K562 (cell line): Measurements from ENCODE around the gene FOLR2. TPM values are rescaled to one million over a fixed set of nuclear protein-coding genes. Genes with fewer than 3 reads are reported as not detected.

Experiments used
- FOXK2 ChIP-seq, 2 experiments: fragments of 450-650 bp; IDR thresholded peaks in 1 of 2; conservative IDR thresholded peaks in 1 of 2; 2 replicates each; pipeline ENCODE4 v1.6.1; 2016; ENCODE audit warnings: low read depth in 2 of 2, mild to moderate bottlenecking in 1 of 2
- GATAD2B ChIP-seq: fragments of 450-650 bp; IDR thresholded peaks from 2 replicates; pipeline ENCODE4 v1.6.1; 2017; ENCODE audit warnings: mild to moderate bottlenecking, borderline replicate concordance
- KDM1A ChIP-seq, 2 experiments: fragments of 450-650 bp; IDR thresholded peaks; 2 replicates each; pipeline ENCODE4 v1.6.1; 2016; ENCODE audit warnings: mild to moderate bottlenecking in 2 of 2
- MCM2 ChIP-seq: fragments of 450-650 bp; IDR thresholded peaks from 2 replicates; pipeline ENCODE4 v1.6.1; 2017; ENCODE audit warnings: low read depth, mild to moderate bottlenecking
- NCOA6 ChIP-seq: fragments of 450-650 bp; IDR thresholded peaks from 2 replicates; pipeline ENCODE4 v1.6.1; 2017; ENCODE audit warnings: mild to moderate bottlenecking
- NFIC ChIP-seq: fragments of 450-650 bp; IDR thresholded peaks from 2 replicates; pipeline ENCODE4 v1.6.1; 2017; ENCODE audit warnings: mild to moderate bottlenecking, inconsistent platforms
- RBM22 ChIP-seq: fragments of 200-400 bp; formaldehyde crosslinking; IDR thresholded peaks from 2 replicates; pipeline ENCODE4 v1.6.1; 2018; ENCODE audit warnings: low read length, low read depth; ENCODE audit not compliant: poor library complexity, severe bottlenecking
- RCOR1 ChIP-seq, 2 experiments: IDR thresholded peaks; 2 replicates each; pipeline ENCODE4 v1.6.1; 2012; ENCODE audit warnings: low read depth in 2 of 2, low read length in 2 of 2, borderline replicate concordance in 1 of 2, improper control_type of control experiment in 1 of 2
- RREB1 ChIP-seq: fragments of 250-450 bp; sonication (Bioruptor Pico); IDR thresholded peaks from 2 replicates; pipeline ENCODE4 v1.4.0; 2020
- RUNX1 ChIP-seq: sonication (generic); IDR thresholded peaks from 2 replicates; pipeline ENCODE4 v1.6.1; 2016; ENCODE audit warnings: antibody characterized with exemption, low read depth
- TOE1 ChIP-seq, 2 experiments: fragments of 450-650 bp in 1 of 2; sonication (generic) in 1 of 2; formaldehyde crosslinking in 1 of 2; IDR thresholded peaks; 2 replicates each; pipeline versions ENCODE4 v1.7.1 to v1.8.0; 2016 to 2022; ENCODE audit warnings: borderline replicate concordance in 2 of 2, mild to moderate bottlenecking in 2 of 2, antibody characterized with exemption in 1 of 2, inconsistent platforms in 1 of 2, low read depth in 1 of 2, missing genetic modification reagents in 1 of 2, moderate library complexity in 1 of 2
- XRCC5 ChIP-seq: fragments of 200-400 bp; formaldehyde crosslinking; IDR thresholded peaks from 2 replicates; pipeline ENCODE4 v1.6.1; 2017; ENCODE audit warnings: low read depth, mild to moderate bottlenecking, low read length
- ZBTB12 ChIP-seq: fragments of 250-450 bp; sonication (Bioruptor Pico); IDR thresholded peaks from 2 replicates; pipeline ENCODE4 v1.4.0; 2020
- ZFP36 ChIP-seq: fragments of 150-350 bp; IDR thresholded peaks from 2 replicates; pipeline ENCODE4 v1.6.1; 2018; ENCODE audit warnings: low read length, low read depth; ENCODE audit not compliant: partially characterized antibody
- ZHX1 ChIP-seq: fragments of 150-350 bp; conservative IDR thresholded peaks from 2 replicates; pipeline ENCODE4 v1.6.1; 2014; ENCODE audit warnings: low read length
- ZNF212 ChIP-seq: fragments of 450-650 bp; formaldehyde crosslinking; IDR thresholded peaks from 2 replicates; pipeline ENCODE4 v1.4.0; 2020; ENCODE audit warnings: mild to moderate bottlenecking
- ZNF584 ChIP-seq: fragments of 200-800 bp; sonication (Bioruptor generic); IDR thresholded peaks from 2 replicates; pipeline ENCODE4 v1.6.1; 2016; ENCODE audit warnings: low read depth, mild to moderate bottlenecking, missing genetic modification characterization, missing compliant biosample characterization
- polyA plus RNA-seq, 8 experiments: library from polyadenylated mRNA; depleted of rRNA in 4 of 8; stranded (reverse) in 5 of 8; unstranded in 3 of 8; fragments of >200 nt; fragmentation: Nextera tagmentation in 2 of 8; fragmentation: Illumina TruSeq in 1 of 8; extraction: Ambion mirVana in 2 of 8; extraction: Trizol in 1 of 8; gene quantifications; 2 replicates each; pipeline versions ENCODE4 v1.2.1 to v1.2.3, GENCODE V29; 2011 to 2014; ENCODE audit warnings: inconsistent platforms in 1 of 8, missing spikeins in 1 of 8
- total RNA-seq, 7 experiments: library from RNA; depleted of rRNA in 6 of 7; stranded (reverse); fragments of >200 nt in 6 of 7; fragmentation: Illumina TruSeq in 2 of 7; extraction: Trizol in 2 of 7; gene quantifications; 2 replicates each; pipeline versions ENCODE4 v1.2.1 to v1.2.3, GENCODE V29; 2011 to 2021; ENCODE audit warnings: low replicate concordance in 1 of 7

Gene FOLR2
- total and polyA plus RNA-seq, 9 of the 15 experiments (the other 6 are each of a cell fraction or from before 2014, with no cell fraction given) = 0.27 TPM; not detected in 8

GRCh38 chr11:72238040-72238450, 21.5 kb downstream of the FOLR2 start (continued):
- no peak for TF ChIP-seq RREB1
- no peak for TF ChIP-seq GATAD2B
- TF ChIP-seq RUNX1 = no peak
- TF ChIP-seq NCOA6 = no peak
- TF ChIP-seq FOXK2 (conservative IDR thresholded peaks at IDR 0.05 in 1 of 2, IDR thresholded peaks at IDR 0.05 in 1 of 2; ENCODE audit: low read depth in 2 of 2) = no peak
- no peak for TF ChIP-seq ZFP36
- 0 out of 4 replicates have a peak, but pooled peaks of 1 of the 2 experiments have one; percentile 31 for TF ChIP-seq RCOR1 (IDR thresholded peaks at IDR 0.05; ENCODE audit: borderline replicate concordance in 1 of 2, low read depth in 2 of 2, low read length in 2 of 2)
- no peak for TF ChIP-seq ZBTB12 (CRISPR knock-in tag)
- TF ChIP-seq NFIC = 0 out of 2 replicates have a peak, but pooled peaks have one; percentile 9
- TF ChIP-seq TOE1 (IDR thresholded peaks at IDR 0.05; ENCODE audit: borderline replicate concordance) = no peak
- TF ChIP-seq TOE1 (CRISPR knock-in tag; IDR thresholded peaks at IDR 0.05; ENCODE audit: borderline replicate concordance, low read depth) = no peak
- TF ChIP-seq ZNF212 (CRISPR knock-in tag) = no peak
- TF ChIP-seq ZHX1 = no peak
- TF ChIP-seq XRCC5 = peak; percentile 69; the same call in 1 of the 2 replicates
- no peak for TF ChIP-seq MCM2
- TF ChIP-seq KDM1A (IDR thresholded peaks at IDR 0.05) = no peak
- no peak for TF ChIP-seq RBM22
- no peak for TF ChIP-seq ZNF584 (CRISPR knock-in tag)
